ENCODE data around the gene TEAD4. TPM values are rescaled to one million over a fixed set of nuclear protein-coding genes. Genes with fewer than 3 reads are reported as not detected.

TEAD4 gene
- total RNA-seq, 4 donors from 2014 or later = 4.7 to 26.7 (median 25.0) TPM

- Histone ChIP-seq H3K36me3 (peaks cover 0 to 89% of the 10 kb centered on the region in 2 donors), H3K9me3 (no peaks in the 10 kb centered on the region), H3K27ac (no peak overlapping the region), H3K4me1 (no peaks in the 10 kb centered on the region), H3K4me3 (no peak overlapping the region), H3K27me3 (no peaks in the 10 kb centered on the region)
- 65 to 75% methylated on average over 3 of the region's 3 CpGs for WGBS, 2 donors (ENCODE audit: low coverage in 1 of 2)
- no peak for ATAC-seq
- TF ChIP-seq POLR2AphosphoS5 (IDR thresholded peaks at IDR 0.05) = no peak
- no peak for TF ChIP-seq POLR2A (IDR thresholded peaks at IDR 0.05)
These were observed 35.2 kb upstream of the TEAD4 start for GRCh38 chr12:2924019-2924418.

- no peak for TF ChIP-seq EP300 (IDR thresholded peaks at IDR 0.05)
- no peak for TF ChIP-seq POLR2AphosphoS5 (IDR thresholded peaks at IDR 0.05)
- TF ChIP-seq, protein P1, sequence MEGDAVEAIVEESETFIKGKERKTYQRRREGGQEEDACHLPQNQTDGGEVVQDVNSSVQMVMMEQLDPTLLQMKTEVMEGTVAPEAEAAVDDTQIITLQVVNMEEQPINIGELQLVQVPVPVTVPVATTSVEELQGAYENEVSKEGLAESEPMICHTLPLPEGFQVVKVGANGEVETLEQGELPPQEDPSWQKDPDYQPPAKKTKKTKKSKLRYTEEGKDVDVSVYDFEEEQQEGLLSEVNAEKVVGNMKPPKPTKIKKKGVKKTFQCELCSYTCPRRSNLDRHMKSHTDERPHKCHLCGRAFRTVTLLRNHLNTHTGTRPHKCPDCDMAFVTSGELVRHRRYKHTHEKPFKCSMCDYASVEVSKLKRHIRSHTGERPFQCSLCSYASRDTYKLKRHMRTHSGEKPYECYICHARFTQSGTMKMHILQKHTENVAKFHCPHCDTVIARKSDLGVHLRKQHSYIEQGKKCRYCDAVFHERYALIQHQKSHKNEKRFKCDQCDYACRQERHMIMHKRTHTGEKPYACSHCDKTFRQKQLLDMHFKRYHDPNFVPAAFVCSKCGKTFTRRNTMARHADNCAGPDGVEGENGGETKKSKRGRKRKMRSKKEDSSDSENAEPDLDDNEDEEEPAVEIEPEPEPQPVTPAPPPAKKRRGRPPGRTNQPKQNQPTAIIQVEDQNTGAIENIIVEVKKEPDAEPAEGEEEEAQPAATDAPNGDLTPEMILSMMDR (IDR thresholded peaks at IDR 0.05) = no peak
- TF ChIP-seq POLR2A (IDR thresholded peaks at IDR 0.05) = no peak
- Histone ChIP-seq H3K27me3 (no peaks in the 10 kb centered on the region), H3K4me1 (no peaks in the 10 kb centered on the region), H3K27ac (no peak overlapping the region), H3K36me3 (peaks cover 0 to 98% of the 10 kb centered on the region in 2 donors), H3K4me3 (no peak overlapping the region), H3K9me3 (no peaks in the 10 kb centered on the region)
- WGBS, 2 donors (ENCODE audit: low coverage in 1 of 2) = 72 to 76% methylated on average over 6 of the region's 6 CpGs
- ATAC-seq = no peak
These were observed 33.7 kb upstream of the TEAD4 start for GRCh38 chr12:2925322-2925995.

DNA sequence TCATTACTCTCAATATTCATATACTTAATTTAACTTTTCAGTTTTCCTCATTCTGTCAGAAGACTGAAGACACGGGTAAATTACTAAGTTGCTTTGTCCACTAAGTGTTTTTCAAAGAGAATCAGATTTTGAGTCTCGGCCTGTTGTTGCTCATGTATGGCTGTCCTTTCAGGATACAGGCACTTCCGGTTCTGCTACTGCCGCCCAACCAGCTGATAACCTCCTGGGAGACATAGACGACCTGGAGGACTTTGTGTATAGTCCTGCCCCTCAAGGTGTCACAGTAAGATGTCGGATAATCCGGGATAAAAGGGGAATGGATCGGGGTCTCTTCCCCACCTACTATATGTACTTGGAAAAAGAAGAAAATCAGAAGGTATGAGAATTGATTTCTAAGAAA is 28.3 kb upstream of the TEAD4 start:
- 75 to 89% methylated on average over 3 to 5 of the region's 8 CpGs for WGBS, 2 donors (ENCODE audit: low coverage in 1 of 2)
- Histone ChIP-seq H3K9me3 (no peaks in the 10 kb centered on the region), H3K36me3 (peaks cover 0 to 98% of the 10 kb centered on the region in 2 donors), H3K27me3 (no peaks in the 10 kb centered on the region), H3K4me3 (no peak overlapping the region), H3K4me1 (no peaks in the 10 kb centered on the region), H3K27ac (no peak overlapping the region)
- ATAC-seq = no peak
- TF ChIP-seq POLR2AphosphoS5 (IDR thresholded peaks at IDR 0.05) = no peak
- TF ChIP-seq EP300 (IDR thresholded peaks at IDR 0.05) = no peak
- TF ChIP-seq POLR2A (IDR thresholded peaks at IDR 0.05) = no peak
- TF ChIP-seq, protein P1 (IDR thresholded peaks at IDR 0.05) = no peak

DNA sequence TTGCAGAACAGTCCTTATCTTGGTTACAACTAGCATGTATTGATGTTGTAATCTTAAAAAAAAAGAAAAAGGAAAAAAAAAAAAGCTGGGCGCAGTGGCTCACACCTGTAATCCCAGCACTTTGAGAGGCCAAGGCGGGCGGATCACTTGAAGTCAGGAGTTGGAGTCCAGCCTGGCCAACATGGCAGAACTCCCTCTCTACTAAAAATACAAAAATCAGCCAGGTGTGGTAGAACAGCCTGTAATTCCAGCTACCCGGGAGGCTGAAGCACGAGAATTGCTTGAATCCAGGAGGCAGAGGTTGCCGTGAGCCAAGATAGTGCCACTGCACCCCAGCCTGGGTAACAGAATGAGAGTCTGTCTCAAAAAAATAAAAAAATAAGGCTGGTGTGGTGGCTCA is 25.6 kb upstream of the TEAD4 start:
- no peak for ATAC-seq
- Histone ChIP-seq H3K27ac (no peak overlapping the region), H3K4me1 (no peaks in the 10 kb centered on the region), H3K36me3 (peaks cover 0 to 99% of the 10 kb centered on the region in 2 donors), H3K27me3 (no peaks in the 10 kb centered on the region), H3K9me3 (no peaks in the 10 kb centered on the region), H3K4me3 (no peak overlapping the region)
- WGBS, 2 donors (ENCODE audit: low coverage in 1 of 2) = 92 to 100% methylated on average over 2 to 6 of the region's 6 CpGs
- TF ChIP-seq EP300 (IDR thresholded peaks at IDR 0.05) (no peak), POLR2A (IDR thresholded peaks at IDR 0.05) (no peak), POLR2AphosphoS5 (IDR thresholded peaks at IDR 0.05) (no peak)
- TF ChIP-seq, protein P1 (IDR thresholded peaks at IDR 0.05) = no peak

GRCh38 chr12:2934371-2934770 is 24.8 kb upstream of the TEAD4 start:
- TF ChIP-seq, protein P1 (IDR thresholded peaks at IDR 0.05) = no peak
- TF ChIP-seq POLR2AphosphoS5 (IDR thresholded peaks at IDR 0.05) = no peak
- no peak for TF ChIP-seq EP300 (IDR thresholded peaks at IDR 0.05)
- TF ChIP-seq POLR2A (IDR thresholded peaks at IDR 0.05) = no peak
- H3K27me3 ChIP-seq = no peaks in the 10 kb centered on the region
- no peak overlapping the region for H3K27ac ChIP-seq
- WGBS, 2 donors (ENCODE audit: low coverage in 1 of 2) = 87 to 93% methylated on average over 3 to 6 of the region's 6 CpGs
- H3K36me3 ChIP-seq = peaks cover 0 to 99% of the 10 kb centered on the region in 2 donors
- ATAC-seq = no peak
- no peak overlapping the region for H3K4me3 ChIP-seq
- H3K4me1 ChIP-seq = no peaks in the 10 kb centered on the region
- no peaks in the 10 kb centered on the region for H3K9me3 ChIP-seq
